GM12878 (cell line): ENCODE data around the gene LSR. TPM values are rescaled to one million over a fixed set of nuclear protein-coding genes. Genes with fewer than 3 reads are reported as not detected.
"Not testable (repeated sequence)": the region's sequence is repeated elsewhere in the genome, so short reads cannot be mapped to it uniquely, and the experiment has no call there.

ENCODE experiments used
- ATAC-seq: fragments of 200-7000 bp; cut with Tn5 transposase; 3 replicates; pipeline ENCODE4 v1.9.1; 2020; ENCODE audit warnings: mild to moderate bottlenecking, moderate library complexity
- BruUV-seq: library from RNA; stranded (reverse); fragments of 400-500 nt; replicated peaks from 2 replicates; lab custom pipeline; 2021; lab: Mats Ljungman, UMichigan
- CTCF ChIA-PET: fragments of 300-600 bp; sonication (Branson Sonifier 250); formaldehyde crosslinking; extraction: SDS; loops from one replicate; lab custom pipeline; 2021; ENCODE audit warnings: inconsistent platforms; lab: Yijun Ruan, JAX
- POLR2A ChIA-PET: fragments of 350-600 bp; formaldehyde crosslinking; extraction: SDS; loops from one replicate; lab custom pipeline; 2021; ENCODE audit warnings: inconsistent platforms; lab: Charles Lee
- RAD21 ChIA-PET: fragments of 300-600 bp; sonication (Branson Sonifier 250); formaldehyde crosslinking; loops from one replicate; lab custom pipeline; 2023; ENCODE audit warnings: antibody characterized with exemption; ENCODE audit not compliant: unreplicated experiment; lab: Charles Lee
- SMC1A ChIA-PET: fragments of 300-600 bp; sonication (Branson Sonifier 250); formaldehyde crosslinking; loops from one replicate; lab custom pipeline; 2023; ENCODE audit not compliant: unreplicated experiment, uncharacterized antibody; lab: Charles Lee
- DNase-seq: peaks from one replicate; pipeline ENCODE4 v3.0.0-alpha.2; 2011; ENCODE audit warnings: low read depth, low spot score
- FAIRE-seq: peaks from 3 replicates; lab custom pipeline; 2011; peaks lifted over from hg19 to GRCh38; lab: Jason Lieb, UNC
- H2AFZ ChIP-seq: 2 replicates; pipeline ENCODE4 v1.6.0; 2011; ENCODE audit warnings: low read depth, low read length, control low read depth; ENCODE audit not compliant: control insufficient read depth
- H3K27ac ChIP-seq: 2 replicates; pipeline ENCODE4 v1.5.1; 2011; ENCODE audit warnings: control low read depth; ENCODE audit not compliant: control insufficient read depth, insufficient read depth
- H3K27me3 ChIP-seq, 2 experiments: replicated peaks in 1 of 2; 2 replicates each; pipeline versions ENCODE4 v1.6.0 to v1.6.1; 2011; ENCODE audit warnings: low read length in 1 of 2; ENCODE audit not compliant: control insufficient read depth in 2 of 2, insufficient read depth in 2 of 2
- H3K36me3 ChIP-seq, 2 experiments: 2 replicates each; pipeline ENCODE4 v1.5.1; 2011; ENCODE audit warnings: low read length in 1 of 2; ENCODE audit not compliant: control insufficient read depth in 2 of 2, insufficient read depth in 2 of 2
- H3K4me1 ChIP-seq: 2 replicates; pipeline ENCODE4 v1.6.1; 2011; ENCODE audit warnings: mild to moderate bottlenecking, low read length, moderate library complexity, mixed read lengths; ENCODE audit not compliant: control insufficient read depth, insufficient read depth
- H3K4me2 ChIP-seq: 2 replicates; pipeline ENCODE4 v1.6.0; 2011; ENCODE audit warnings: control low read depth; ENCODE audit not compliant: control insufficient read depth, insufficient read depth
- H3K4me3 ChIP-seq: fragments of 200-600 bp; sonication (generic); 2 replicates; pipeline ENCODE4 v1.5.1; 2016
- H3K79me2 ChIP-seq: 2 replicates; pipeline ENCODE4 v1.6.0; 2011; ENCODE audit warnings: low read length; ENCODE audit not compliant: control insufficient read depth, insufficient read depth
- H3K9ac ChIP-seq: 2 replicates; pipeline ENCODE4 v1.8.0; 2011; ENCODE audit warnings: low read length, control low read depth, mixed read lengths; ENCODE audit not compliant: control insufficient read depth, insufficient read depth
- H3K9me3 ChIP-seq: replicated peaks from 3 replicates; pipeline ENCODE4 v1.5.1; 2011; ENCODE audit warnings: mild to moderate bottlenecking, low read length; ENCODE audit not compliant: control insufficient read depth, insufficient read depth
- H4K20me1 ChIP-seq: 2 replicates; pipeline ENCODE4 v1.6.0; 2011; ENCODE audit not compliant: control insufficient read depth, insufficient read depth
- CBX3 ChIP-seq: fragments of 200-600 bp; sonication (generic); IDR thresholded peaks from 2 replicates; pipeline ENCODE4 v1.6.1; 2016; ENCODE audit warnings: low read depth, borderline replicate concordance
- CEBPB ChIP-seq, 2 experiments: fragments of 150-350 bp in 1 of 2; IDR thresholded peaks; 2 replicates each; pipeline ENCODE4 v1.6.1; 2012 to 2014; ENCODE audit warnings: low read depth in 2 of 2, low read length in 2 of 2, borderline replicate concordance in 1 of 2, inconsistent platforms in 1 of 2
- CHD2 ChIP-seq: IDR thresholded peaks from 2 replicates; pipeline ENCODE4 v1.6.1; 2011; ENCODE audit warnings: low read depth, low read length, improper control_type of control experiment, borderline replicate concordance
- CHD4 ChIP-seq: fragments of 200-600 bp; sonication (generic); IDR thresholded peaks from 2 replicates; pipeline ENCODE4 v1.6.1; 2016; ENCODE audit warnings: mild to moderate bottlenecking
- FOXM1 ChIP-seq: IDR thresholded peaks from 2 replicates; pipeline ENCODE4 v1.6.1; 2012; ENCODE audit warnings: low read depth, mild to moderate bottlenecking, inconsistent platforms, low read length, moderate library complexity
- IKZF1 ChIP-seq: fragments of 450-650 bp; conservative IDR thresholded peaks from 2 replicates; pipeline ENCODE4 v1.6.1; 2017; ENCODE audit warnings: antibody characterized with exemption, mild to moderate bottlenecking
- NFXL1 ChIP-seq: fragments of 450-650 bp; IDR thresholded peaks from 2 replicates; pipeline ENCODE4 v1.6.1; 2017; ENCODE audit warnings: antibody characterized with exemption, mild to moderate bottlenecking, borderline replicate concordance
- NRF1 ChIP-seq: conservative IDR thresholded peaks from 2 replicates; pipeline ENCODE4 v1.6.1; 2011; ENCODE audit warnings: mild to moderate bottlenecking, low read depth, low read length, improper control_type of control experiment
- RBBP5 ChIP-seq: fragments of 200-600 bp; sonication (generic); conservative IDR thresholded peaks from 2 replicates; pipeline ENCODE4 v1.6.1; 2016
- RUNX3 ChIP-seq: IDR thresholded peaks from 2 replicates; pipeline ENCODE4 v1.6.1; 2012; ENCODE audit warnings: low read length, inconsistent platforms
- SPI1 ChIP-seq: IDR thresholded peaks from 2 replicates; pipeline ENCODE4 v1.6.1; 2011; ENCODE audit warnings: low read depth, mild to moderate bottlenecking, low read length, moderate library complexity, borderline replicate concordance; ENCODE audit not compliant: insufficient read depth
- YY1 ChIP-seq: IDR thresholded peaks from 2 replicates; pipeline ENCODE4 v1.6.1; 2011; ENCODE audit warnings: low read depth, mild to moderate bottlenecking, low read length
- WGBS: methylation state at CpG from one replicate; pipeline ENCODE4 v1.1.6; 2016; ENCODE audit warnings: low lambda C conversion rate; ENCODE audit not compliant: insufficient replicate concordance, insufficient coverage; ENCODE audit errors: missing lambda C conversion rate; 5-methylcytosine and 5-hydroxymethylcytosine counted together
- in situ Hi-C: fragments of 300-500 bp; cut with MboI; formaldehyde crosslinking; loops from 9 replicates; pipeline ENCODE4 v1.14.3; 2018; ENCODE audit warnings: mixed read lengths
- intact Hi-C: fragments of 100-400 bp; cut with micrococcal nuclease; formaldehyde crosslinking; loops from one replicate; pipeline ENCODE4 v1.14.2; 2022; ENCODE audit not compliant: unreplicated experiment
- polyA plus RNA-seq, 11 experiments: library from polyadenylated mRNA; depleted of rRNA in 4 of 11; unstranded in 6 of 11; stranded (reverse) in 5 of 11; fragments of >200 nt; fragmentation: Nextera tagmentation in 4 of 11; fragmentation: Illumina TruSeq in 1 of 11; extraction: Ambion mirVana in 4 of 11; extraction: Trizol in 1 of 11; gene quantifications; 1 replicate in 1 of 11; 2 replicates in 10 of 11; pipeline versions ENCODE4 v1.2.1 to v1.2.3, GENCODE V29; 2011 to 2016; ENCODE audit warnings: inconsistent platforms in 2 of 11, missing spikeins in 2 of 11, low read depth in 1 of 11
- total RNA-seq, 4 experiments: library from RNA; depleted of rRNA in 3 of 4; stranded (reverse); fragments of >200 nt in 3 of 4; fragmentation: Illumina TruSeq in 1 of 4; extraction: Trizol in 1 of 4; gene quantifications; 2 replicates each; pipeline versions ENCODE4 v1.2.1 to v1.2.3, GENCODE V29; 2013 to 2021
- TF ChIP-seq, protein P1 (sequence below): fragments of 150-350 bp; IDR thresholded peaks from 2 replicates; pipeline ENCODE4 v1.6.1; 2014; ENCODE audit warnings: mild to moderate bottlenecking, low read depth, low read length
- TF ChIP-seq, protein P2 (sequence below): IDR thresholded peaks from 2 replicates; pipeline ENCODE4 v1.6.1; 2011; ENCODE audit warnings: low read depth, mild to moderate bottlenecking, low read length, moderate library complexity, borderline replicate concordance; ENCODE audit errors: extremely low read depth

Gene LSR
- total and polyA plus RNA-seq, 10 of the 15 experiments (the other 5 are each of a cell fraction or from before 2014, with no cell fraction given), result 0.26 to 53.9 (median 26.3) TPM

DNA sequence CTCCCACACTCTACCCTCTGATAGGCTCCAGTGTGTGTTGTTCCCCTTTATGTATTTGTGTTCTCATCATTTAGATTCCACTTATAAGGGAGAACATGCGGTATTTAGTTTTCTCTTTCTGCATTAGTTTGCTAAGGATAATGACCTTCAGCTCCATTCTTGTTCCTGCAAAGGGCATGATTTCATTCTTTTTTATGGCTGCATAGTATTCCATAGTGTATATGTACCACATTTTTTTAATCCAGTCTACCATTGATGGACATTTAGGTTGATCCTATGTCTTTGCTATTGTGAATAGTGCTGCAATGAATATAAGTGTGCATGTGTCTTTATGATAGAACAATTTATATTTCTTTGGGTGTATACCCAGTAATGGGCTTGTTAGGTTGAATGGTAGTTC is 9.2 kb upstream of the LSR start:
- FAIRE-seq, H3K36me3 ChIP-seq, ATAC-seq, H3K9me3 ChIP-seq, H3K4me1 ChIP-seq, in situ Hi-C loops, RAD21 ChIA-PET, H3K9ac ChIP-seq, BruUV-seq, H3K27ac ChIP-seq, H3K4me3 ChIP-seq, H2AFZ ChIP-seq, H3K79me2 ChIP-seq, H3K27me3 ChIP-seq, H4K20me1 ChIP-seq, intact Hi-C loops, DNase-seq: not testable (repeated sequence)
- POLR2A ChIA-PET, result interaction anchor here (0.6 kb wide), 1 partner anchor 464 kb away, joined by 3 read pairs; no protein-coding TSS in a partner anchor
- CTCF ChIA-PET, result interaction anchor here (0.9 to 2.4 kb wide), 2 partner anchors 98 to 281 kb away, joined by 3 to 5 read pairs; no protein-coding TSS in a partner anchor
- SMC1A ChIA-PET, result interaction anchor here (1.1 to 2.0 kb wide), 3 partner anchors 22 to 36 kb away, joined by 3 to 5 read pairs (median 4); no protein-coding TSS in a partner anchor
- H3K4me2 ChIP-seq, result peak overlapping the region; percentile 81; the same call in 1 of the 2 replicates
- 30% methylated on average over 1 of the region's 1 CpG for WGBS

DNA sequence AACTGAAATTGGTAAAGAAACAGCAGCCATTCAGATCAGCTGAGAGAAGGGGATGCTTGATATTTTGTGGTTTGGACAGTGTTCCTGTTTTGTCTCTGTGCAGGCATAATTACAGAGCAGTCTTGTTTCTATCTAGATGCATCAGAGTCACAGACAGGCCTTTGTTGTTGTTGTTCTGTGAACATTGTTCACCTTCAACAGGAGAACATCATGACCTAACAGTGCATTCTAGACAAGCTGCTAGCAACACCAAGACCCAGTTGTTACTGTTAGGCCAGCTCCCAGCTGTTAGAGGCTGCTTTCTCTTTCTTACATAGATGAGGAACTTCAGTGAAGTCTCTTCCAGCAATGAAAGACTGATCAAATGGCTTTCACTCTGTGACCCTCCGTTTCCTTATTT is 8.5 kb upstream of the LSR start:
- ChIA-PET SMC1A (interaction anchor here (0.9 to 2.0 kb wide), 7 partner anchors 10 to 37 kb away, joined by 3 to 7 read pairs (median 3); no protein-coding TSS in a partner anchor), RAD21 (interaction anchor here (1.0 kb wide), 1 partner anchor 173 kb away, joined by 3 read pairs; no protein-coding TSS in a partner anchor), POLR2A (interaction anchor here (1.7 kb wide), 1 partner anchor 86 kb away, joined by 5 read pairs; the partner anchor contains the start of gene FXYD5), CTCF (interaction anchor here (0.7 to 2.4 kb wide), 5 partner anchors 27 to 281 kb away, joined by 3 to 5 read pairs (median 3); no protein-coding TSS in a partner anchor)
- in situ Hi-C loops, result no loop called here
- Histone ChIP-seq H3K79me2 (no peaks in the 10 kb centered on the region), H3K27ac (peak overlapping the region; percentile 33; the same call in 1 of the 2 replicates), H3K4me3 (no peak overlapping the region), H3K4me1 (peaks cover 7% of the 10 kb centered on the region; the same call in 1 of the 2 replicates), H4K20me1 (no peaks in the 10 kb centered on the region), H2AFZ (peak overlapping the region; percentile 62), H3K4me2 (peak overlapping the region; percentile 81), H3K36me3 (no peaks in the 10 kb centered on the region), H3K9ac (peak overlapping the region; percentile 13), H3K9me3 (peaks cover 5% of the 10 kb centered on the region; the same call in 2 of the 3 replicates), H3K27me3 (no peaks in the 10 kb centered on the region)
- peak; percentile 17 for DNase-seq
- WGBS, result 50% methylated on average over 1 of the region's 1 CpG
- peak; percentile 92 for FAIRE-seq
- peak; percentile 86 for ATAC-seq
- no TSS peak for BruUV-seq
- intact Hi-C loops, result no loop called here
- TF ChIP-seq FOXM1 (no peak), IKZF1 (no peak), RUNX3 (peak; percentile 79), CBX3 (no peak), YY1 (no peak), CEBPB (IDR thresholded peaks at IDR 0.05; ENCODE audit: borderline replicate concordance in 1 of 2, low read depth in 2 of 2, low read length in 2 of 2) (no peak), NFXL1 (no peak), NRF1 (no peak), CHD2 (no peak), RBBP5 (no peak), SPI1 (peak; percentile 48; the same call in 1 of the 2 replicates), CHD4 (no peak)
- TF ChIP-seq, protein P1, sequence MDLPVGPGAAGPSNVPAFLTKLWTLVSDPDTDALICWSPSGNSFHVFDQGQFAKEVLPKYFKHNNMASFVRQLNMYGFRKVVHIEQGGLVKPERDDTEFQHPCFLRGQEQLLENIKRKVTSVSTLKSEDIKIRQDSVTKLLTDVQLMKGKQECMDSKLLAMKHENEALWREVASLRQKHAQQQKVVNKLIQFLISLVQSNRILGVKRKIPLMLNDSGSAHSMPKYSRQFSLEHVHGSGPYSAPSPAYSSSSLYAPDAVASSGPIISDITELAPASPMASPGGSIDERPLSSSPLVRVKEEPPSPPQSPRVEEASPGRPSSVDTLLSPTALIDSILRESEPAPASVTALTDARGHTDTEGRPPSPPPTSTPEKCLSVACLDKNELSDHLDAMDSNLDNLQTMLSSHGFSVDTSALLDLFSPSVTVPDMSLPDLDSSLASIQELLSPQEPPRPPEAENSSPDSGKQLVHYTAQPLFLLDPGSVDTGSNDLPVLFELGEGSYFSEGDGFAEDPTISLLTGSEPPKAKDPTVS, result no peak
- TF ChIP-seq, protein P2, sequence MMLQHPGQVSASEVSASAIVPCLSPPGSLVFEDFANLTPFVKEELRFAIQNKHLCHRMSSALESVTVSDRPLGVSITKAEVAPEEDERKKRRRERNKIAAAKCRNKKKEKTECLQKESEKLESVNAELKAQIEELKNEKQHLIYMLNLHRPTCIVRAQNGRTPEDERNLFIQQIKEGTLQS, result no peak
